H1 (cell line): Measurements from ENCODE around the gene DYNLRB1. TPM values are rescaled to one million over a fixed set of nuclear protein-coding genes. Genes with fewer than 3 reads are reported as not detected.

Source experiments
- SIN3A ChIP-seq, 2 experiments: IDR thresholded peaks in 1 of 2; conservative IDR thresholded peaks in 1 of 2; 2 replicates each; pipeline ENCODE4 v1.6.1; 2011 to 2012; ENCODE audit warnings: low read length in 2 of 2, improper control_type of control experiment in 1 of 2, low read depth in 1 of 2, mild to moderate bottlenecking in 1 of 2
- SP4 ChIP-seq: IDR thresholded peaks from 2 replicates; pipeline ENCODE4 v1.6.1; 2012; ENCODE audit warnings: low read length, inconsistent platforms
- TAF7 ChIP-seq: optimal IDR thresholded peaks from 2 replicates; pipeline ENCODE3; 2011; ENCODE audit warnings: low read depth, mild to moderate bottlenecking, inconsistent platforms, low read length, moderate library complexity, borderline replicate concordance
- polyA plus RNA-seq, 7 experiments: library from polyadenylated mRNA; depleted of rRNA in 3 of 7; stranded (reverse) in 5 of 7; unstranded in 2 of 7; fragments of >200 nt in 5 of 7; fragments of 200-250 nt in 2 of 7; gene quantifications; 1 replicate in 5 of 7; 2 replicates in 1 of 7; 4 replicates in 1 of 7; pipeline versions ENCODE4 v1.2.1 to v1.2.3, GENCODE V29; 2011 to 2013; ENCODE audit warnings: missing spikeins in 2 of 7, mixed read lengths in 2 of 7
- total RNA-seq: library from RNA; stranded (reverse); fragmentation: NEBNext Ultra II Directional; extraction: Animal tissue kit (Norgen Biotek cat#: 25700); gene quantifications from 2 replicates; pipeline ENCODE4 v1.2.1, GENCODE V29; 2021

The DYNLRB1 gene
- total and polyA plus RNA-seq, 2 of the 8 experiments (the other 6 are each of a cell fraction or from before 2014, with no cell fraction given) = 109 to 214 TPM

DNA sequence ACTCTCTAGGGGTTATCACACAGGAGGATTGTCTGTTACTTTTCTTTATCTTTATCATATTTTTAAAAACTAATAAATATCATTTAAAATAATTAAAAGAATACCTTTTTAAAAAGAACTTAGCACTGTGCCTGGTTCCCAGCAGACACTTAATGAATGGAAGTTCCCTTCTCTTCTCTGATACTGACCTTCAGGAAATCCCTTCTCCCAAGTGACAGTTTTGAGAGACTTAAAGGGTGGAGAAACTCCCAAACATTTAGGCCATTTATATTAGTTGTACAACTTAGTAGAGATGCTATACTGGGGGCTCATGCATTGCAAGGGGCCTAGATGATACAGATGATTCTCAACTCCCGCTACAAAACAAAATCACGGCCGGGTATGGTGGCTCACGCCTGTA is 60.8 kb downstream of the DYNLRB1 start (continued):
- TF ChIP-seq SIN3A (conservative IDR thresholded peaks at IDR 0.05 in 1 of 2, IDR thresholded peaks at IDR 0.05 in 1 of 2; ENCODE audit: low read depth in 1 of 2, low read length in 2 of 2) = no peak
- no peak for TF ChIP-seq TAF7
- no peak for TF ChIP-seq SP4
